ENCODE results near the gene SPANXA1.
"Not testable (repeated sequence)": the region's sequence is repeated elsewhere in the genome, so short reads cannot be mapped to it uniquely, and the experiment has no call there.

The SPANXA1 gene, protein sequence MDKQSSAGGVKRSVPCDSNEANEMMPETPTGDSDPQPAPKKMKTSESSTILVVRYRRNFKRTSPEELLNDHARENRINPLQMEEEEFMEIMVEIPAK

DNA sequence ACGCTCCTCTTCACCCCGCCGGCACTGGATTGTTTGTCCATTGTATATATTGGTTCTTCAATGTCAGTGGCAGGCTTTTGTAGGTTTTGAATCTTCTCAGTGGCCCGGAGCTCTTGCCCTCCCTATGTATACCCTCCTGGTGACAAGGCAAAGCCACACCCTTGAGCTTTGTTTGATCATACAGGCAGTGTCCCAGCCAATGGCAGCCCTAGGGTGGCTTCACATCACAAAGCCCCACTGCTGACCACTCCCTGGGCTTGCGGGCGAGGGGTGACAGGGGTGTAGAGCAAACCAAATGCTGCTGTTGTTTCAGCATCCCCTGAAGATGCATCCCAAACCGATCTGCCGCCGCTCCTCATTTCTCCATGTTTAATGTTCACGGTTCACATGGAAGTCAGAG lies at the start of gene SPANXA1:
Gene SPANXA1, minus strand, starts transcription at position 101 of the 400 bp plus-strand sequence. Its CDS starts 60 bp downstream, at position 41.
- not testable (repeated sequence) for H3K4me3 ChIP-seq (ENCODE audit: low read length)

DNA sequence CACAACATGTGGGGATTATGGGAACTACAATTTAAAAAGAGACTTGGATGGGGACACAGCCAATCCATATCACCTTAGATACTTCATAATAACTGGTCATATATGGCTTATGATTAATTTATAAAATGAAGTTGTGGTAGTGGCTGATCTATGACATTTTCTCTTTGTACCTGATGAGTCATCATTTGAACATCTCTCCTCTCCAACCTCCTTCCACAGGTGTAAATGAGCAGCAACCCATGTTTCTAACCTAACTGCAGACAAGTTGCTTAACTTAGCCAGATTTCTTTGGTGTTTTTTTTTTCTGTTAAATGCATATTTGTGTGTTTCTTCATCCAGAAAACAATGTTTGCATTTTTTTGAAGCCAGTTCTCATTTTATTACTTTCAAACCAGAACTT lies 47.6 kb upstream of the SPANXA1 start:
- TF ChIP-seq ZNF274 (IDR thresholded peaks at IDR 0.05; ENCODE audit: low read depth, low read length), result no peak
- H3K4me3 ChIP-seq (ENCODE audit: low read length), result no peak overlapping the region

GRCh38 chrX:141619336-141619735 lies 34.8 kb upstream of the SPANXA1 start:
- no peak for TF ChIP-seq ZNF274 (IDR thresholded peaks at IDR 0.05; ENCODE audit: low read depth, low read length)
- H3K4me3 ChIP-seq (ENCODE audit: low read length), result no peak overlapping the region

GRCh38 chrX:141609111-141609510 lies 24.6 kb upstream of the SPANXA1 start:
- no peak overlapping the region for H3K4me3 ChIP-seq (ENCODE audit: low read length)
- no peak for TF ChIP-seq ZNF274 (IDR thresholded peaks at IDR 0.05; ENCODE audit: low read depth, low read length)

DNA sequence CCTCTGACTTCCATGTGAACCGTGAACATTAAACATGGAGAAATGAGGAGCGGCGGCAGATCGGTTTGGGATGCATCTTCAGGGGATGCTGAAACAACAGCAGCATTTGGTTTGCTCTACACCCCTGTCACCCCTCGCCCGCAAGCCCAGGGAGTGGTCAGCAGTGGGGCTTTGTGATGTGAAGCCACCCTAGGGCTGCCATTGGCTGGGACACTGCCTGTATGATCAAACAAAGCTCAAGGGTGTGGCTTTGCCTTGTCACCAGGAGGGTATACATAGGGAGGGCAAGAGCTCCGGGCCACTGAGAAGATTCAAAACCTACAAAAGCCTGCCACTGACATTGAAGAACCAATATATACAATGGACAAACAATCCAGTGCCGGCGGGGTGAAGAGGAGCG lies 4.9 kb upstream of the SPANXA1 start, which contains the start of gene SPANXA2:
Gene SPANXA2, plus strand, starts transcription at position 301 of the 400 bp plus-strand sequence. Its CDS starts 60 bp downstream, at position 361.
- H3K4me3 ChIP-seq (ENCODE audit: low read length), result not testable (repeated sequence)

DNA sequence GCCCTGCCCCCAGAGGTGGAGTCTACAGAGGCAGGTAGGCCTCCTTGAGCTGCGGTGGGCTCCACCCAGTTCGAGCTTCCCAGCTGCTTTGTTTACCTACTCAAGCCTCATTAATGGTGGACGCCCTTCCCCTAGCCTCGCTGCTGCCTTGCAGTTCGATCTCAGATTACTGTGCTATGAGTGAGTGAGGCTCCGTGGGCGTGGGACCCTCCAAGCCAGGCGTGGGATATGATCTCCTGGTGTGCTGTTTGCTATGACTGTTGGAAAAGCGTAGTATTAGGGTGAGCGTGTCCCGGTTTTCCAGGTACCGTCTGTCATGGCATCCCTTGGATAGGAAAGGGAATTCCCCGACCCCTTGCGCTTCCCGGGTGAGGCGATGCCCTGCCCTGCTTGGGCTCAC lies 42.0 kb downstream of the SPANXA1 start:
- not testable (repeated sequence) for H3K4me3 ChIP-seq (ENCODE audit: low read length)

Data from GM08714 (cell line).